HCT116 (cell line): ENCODE measurements around the gene CCDC174.

ENCODE experiments used
- CEBPB ChIP-seq: IDR thresholded peaks from 2 replicates; pipeline ENCODE4 v1.6.1; 2012; ENCODE audit warnings: low read depth
- EZH2 ChIP-seq: fragments of 200-600 bp; sonication (generic); IDR thresholded peaks from 2 replicates; pipeline ENCODE4 v1.6.1; 2017; ENCODE audit warnings: antibody characterized with exemption, mixed run types
- EZH2phosphoT487 ChIP-seq: fragments of 200-600 bp; IDR thresholded peaks from 2 replicates; pipeline ENCODE4 v1.6.1; 2018; ENCODE audit warnings: antibody characterized with exemption, borderline replicate concordance
- FOSL1 ChIP-seq: IDR thresholded peaks from 2 replicates; pipeline ENCODE4 v1.6.1; 2012; ENCODE audit warnings: low read depth
- POLR2A ChIP-seq: IDR thresholded peaks from 2 replicates; pipeline ENCODE4 v1.7.0; 2011; ENCODE audit warnings: borderline replicate concordance; ENCODE audit not compliant: insufficient read depth, insufficient read length; ENCODE audit errors: extremely low read depth
- POLR2AphosphoS5 ChIP-seq: IDR thresholded peaks from 2 replicates; pipeline ENCODE4 v1.6.1; 2011; ENCODE audit warnings: mild to moderate bottlenecking, low read depth, low read length, moderate library complexity
- RAD21 ChIP-seq: IDR thresholded peaks from 2 replicates; pipeline ENCODE4 v1.6.1; 2012; ENCODE audit warnings: low read depth, mild to moderate bottlenecking
- SRF ChIP-seq: IDR thresholded peaks from 2 replicates; pipeline ENCODE4 v1.6.1; 2012; ENCODE audit warnings: low read depth
- YY1 ChIP-seq: IDR thresholded peaks from 2 replicates; pipeline ENCODE4 v1.6.1; 2011; ENCODE audit warnings: low read length, low read depth, moderate library complexity, mild to moderate bottlenecking; ENCODE audit not compliant: insufficient replicate concordance; ENCODE audit errors: extremely low read depth
- ZFX ChIP-seq: fragments of 450-650 bp; IDR thresholded peaks from 2 replicates; pipeline ENCODE4 v1.6.1; 2017
- ZNF274 ChIP-seq: fragments of 200-500 bp; sonication (Bioruptor generic); IDR thresholded peaks from 2 replicates; pipeline ENCODE4 v1.6.1; 2014; ENCODE audit warnings: mild to moderate bottlenecking, low read depth, low read length, inconsistent platforms
- TF ChIP-seq, protein P1 (sequence below), 3 experiments: fragments of 200-600 bp in 1 of 3; sonication (generic) in 1 of 3; IDR thresholded peaks in 2 of 3; conservative IDR thresholded peaks in 1 of 3; 2 replicates each; pipeline ENCODE4 v1.5.1; 2012 to 2017; ENCODE audit warnings: low read depth in 2 of 3, low read length in 2 of 3, antibody characterized with exemption in 1 of 3, borderline replicate concordance in 1 of 3, control low read depth in 1 of 3, mild to moderate bottlenecking in 1 of 3, mixed read lengths in 1 of 3, mixed run types in 1 of 3, moderate library complexity in 1 of 3; ENCODE audit not compliant: insufficient read depth in 1 of 3
- TF ChIP-seq, protein P2 (sequence below): IDR thresholded peaks from 2 replicates; pipeline ENCODE4 v1.6.1; 2012; ENCODE audit warnings: low read depth
- TF ChIP-seq, protein P3 (sequence below): IDR thresholded peaks from 2 replicates; pipeline ENCODE4 v1.6.1; 2011; ENCODE audit warnings: mild to moderate bottlenecking, low read length, moderate library complexity; ENCODE audit not compliant: insufficient replicate concordance; ENCODE audit errors: extremely low read depth

DNA sequence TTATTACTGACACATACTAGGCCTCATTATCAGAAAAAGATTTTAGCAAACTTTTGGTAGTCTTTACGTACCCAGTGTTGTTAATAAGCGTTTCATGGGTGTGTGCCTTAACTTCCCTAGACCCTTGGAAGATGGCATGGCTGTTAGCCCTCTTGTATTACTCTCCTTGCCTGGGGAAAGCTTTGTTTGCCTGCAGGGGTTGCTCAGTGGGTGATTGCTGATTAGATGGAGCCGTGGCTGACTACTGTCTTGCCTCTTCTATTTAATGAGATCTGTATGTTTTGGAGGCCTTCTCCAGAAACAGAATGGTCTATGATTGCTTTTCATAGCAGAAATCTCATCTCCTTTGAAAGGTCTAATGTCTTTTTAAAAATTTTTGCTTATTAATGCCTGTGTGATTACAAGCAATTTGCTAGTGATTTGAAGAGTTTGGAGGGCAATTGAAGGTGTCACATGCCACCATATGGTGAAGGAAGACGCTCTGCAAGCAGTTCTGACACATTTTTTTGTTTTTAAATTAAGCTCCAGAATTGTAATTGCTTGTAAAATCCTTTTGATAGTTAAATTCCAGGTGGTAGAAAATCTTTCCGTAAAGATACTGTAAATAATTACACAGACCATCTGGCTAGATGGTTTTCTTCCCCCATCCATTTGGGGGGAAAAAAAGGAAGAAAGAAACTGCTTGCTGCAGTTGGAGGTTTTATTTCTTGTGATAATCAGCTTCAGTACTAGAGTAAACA lies 12.0 kb downstream of the CCDC174 start:
- TF ChIP-seq CEBPB (no peak), SRF (no peak), EZH2 (no peak), POLR2A (no peak), POLR2AphosphoS5 (no peak), EZH2phosphoT487 (no peak), ZNF274 (no peak), FOSL1 (no peak), RAD21 (no peak), ZFX (no peak), YY1 (no peak)
- TF ChIP-seq, protein P1, sequence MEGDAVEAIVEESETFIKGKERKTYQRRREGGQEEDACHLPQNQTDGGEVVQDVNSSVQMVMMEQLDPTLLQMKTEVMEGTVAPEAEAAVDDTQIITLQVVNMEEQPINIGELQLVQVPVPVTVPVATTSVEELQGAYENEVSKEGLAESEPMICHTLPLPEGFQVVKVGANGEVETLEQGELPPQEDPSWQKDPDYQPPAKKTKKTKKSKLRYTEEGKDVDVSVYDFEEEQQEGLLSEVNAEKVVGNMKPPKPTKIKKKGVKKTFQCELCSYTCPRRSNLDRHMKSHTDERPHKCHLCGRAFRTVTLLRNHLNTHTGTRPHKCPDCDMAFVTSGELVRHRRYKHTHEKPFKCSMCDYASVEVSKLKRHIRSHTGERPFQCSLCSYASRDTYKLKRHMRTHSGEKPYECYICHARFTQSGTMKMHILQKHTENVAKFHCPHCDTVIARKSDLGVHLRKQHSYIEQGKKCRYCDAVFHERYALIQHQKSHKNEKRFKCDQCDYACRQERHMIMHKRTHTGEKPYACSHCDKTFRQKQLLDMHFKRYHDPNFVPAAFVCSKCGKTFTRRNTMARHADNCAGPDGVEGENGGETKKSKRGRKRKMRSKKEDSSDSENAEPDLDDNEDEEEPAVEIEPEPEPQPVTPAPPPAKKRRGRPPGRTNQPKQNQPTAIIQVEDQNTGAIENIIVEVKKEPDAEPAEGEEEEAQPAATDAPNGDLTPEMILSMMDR (IDR thresholded peaks at IDR 0.05 in 2 of 3, conservative IDR thresholded peaks at IDR 0.05 in 1 of 3; ENCODE audit: borderline replicate concordance in 1 of 3, insufficient read depth in 1 of 3, low read depth in 2 of 3, low read length in 2 of 3), result no peak
- TF ChIP-seq, protein P2, sequence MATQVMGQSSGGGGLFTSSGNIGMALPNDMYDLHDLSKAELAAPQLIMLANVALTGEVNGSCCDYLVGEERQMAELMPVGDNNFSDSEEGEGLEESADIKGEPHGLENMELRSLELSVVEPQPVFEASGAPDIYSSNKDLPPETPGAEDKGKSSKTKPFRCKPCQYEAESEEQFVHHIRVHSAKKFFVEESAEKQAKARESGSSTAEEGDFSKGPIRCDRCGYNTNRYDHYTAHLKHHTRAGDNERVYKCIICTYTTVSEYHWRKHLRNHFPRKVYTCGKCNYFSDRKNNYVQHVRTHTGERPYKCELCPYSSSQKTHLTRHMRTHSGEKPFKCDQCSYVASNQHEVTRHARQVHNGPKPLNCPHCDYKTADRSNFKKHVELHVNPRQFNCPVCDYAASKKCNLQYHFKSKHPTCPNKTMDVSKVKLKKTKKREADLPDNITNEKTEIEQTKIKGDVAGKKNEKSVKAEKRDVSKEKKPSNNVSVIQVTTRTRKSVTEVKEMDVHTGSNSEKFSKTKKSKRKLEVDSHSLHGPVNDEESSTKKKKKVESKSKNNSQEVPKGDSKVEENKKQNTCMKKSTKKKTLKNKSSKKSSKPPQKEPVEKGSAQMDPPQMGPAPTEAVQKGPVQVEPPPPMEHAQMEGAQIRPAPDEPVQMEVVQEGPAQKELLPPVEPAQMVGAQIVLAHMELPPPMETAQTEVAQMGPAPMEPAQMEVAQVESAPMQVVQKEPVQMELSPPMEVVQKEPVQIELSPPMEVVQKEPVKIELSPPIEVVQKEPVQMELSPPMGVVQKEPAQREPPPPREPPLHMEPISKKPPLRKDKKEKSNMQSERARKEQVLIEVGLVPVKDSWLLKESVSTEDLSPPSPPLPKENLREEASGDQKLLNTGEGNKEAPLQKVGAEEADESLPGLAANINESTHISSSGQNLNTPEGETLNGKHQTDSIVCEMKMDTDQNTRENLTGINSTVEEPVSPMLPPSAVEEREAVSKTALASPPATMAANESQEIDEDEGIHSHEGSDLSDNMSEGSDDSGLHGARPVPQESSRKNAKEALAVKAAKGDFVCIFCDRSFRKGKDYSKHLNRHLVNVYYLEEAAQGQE, result no peak
- TF ChIP-seq, protein P3, sequence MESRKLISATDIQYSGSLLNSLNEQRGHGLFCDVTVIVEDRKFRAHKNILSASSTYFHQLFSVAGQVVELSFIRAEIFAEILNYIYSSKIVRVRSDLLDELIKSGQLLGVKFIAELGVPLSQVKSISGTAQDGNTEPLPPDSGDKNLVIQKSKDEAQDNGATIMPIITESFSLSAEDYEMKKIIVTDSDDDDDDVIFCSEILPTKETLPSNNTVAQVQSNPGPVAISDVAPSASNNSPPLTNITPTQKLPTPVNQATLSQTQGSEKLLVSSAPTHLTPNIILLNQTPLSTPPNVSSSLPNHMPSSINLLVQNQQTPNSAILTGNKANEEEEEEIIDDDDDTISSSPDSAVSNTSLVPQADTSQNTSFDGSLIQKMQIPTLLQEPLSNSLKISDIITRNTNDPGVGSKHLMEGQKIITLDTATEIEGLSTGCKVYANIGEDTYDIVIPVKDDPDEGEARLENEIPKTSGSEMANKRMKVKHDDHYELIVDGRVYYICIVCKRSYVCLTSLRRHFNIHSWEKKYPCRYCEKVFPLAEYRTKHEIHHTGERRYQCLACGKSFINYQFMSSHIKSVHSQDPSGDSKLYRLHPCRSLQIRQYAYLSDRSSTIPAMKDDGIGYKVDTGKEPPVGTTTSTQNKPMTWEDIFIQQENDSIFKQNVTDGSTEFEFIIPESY, result no peak
